ENCODE data around the gene NOTO.

- TF ChIP-seq CTCF (IDR thresholded peaks at IDR 0.05) (no peak), POLR2A (IDR thresholded peaks at IDR 0.05) (no peak)
These were observed 7.6 kb downstream of the NOTO start for GRCh38 chr2:73210019-73210418.

All from sigmoid colon (tissue), 3 donors.